NK-92 treated with Interleukin-12 subunit alpha and Interleukin-12 subunit beta, amount 100 ng/mL, for 24 hours (cell line): ENCODE measurements around the gene COMT.

Experiments
- DNase-seq: peaks from one replicate; lab custom pipeline; 2025; lab: John Stamatoyannopoulos, UW

Gene COMT

DNA sequence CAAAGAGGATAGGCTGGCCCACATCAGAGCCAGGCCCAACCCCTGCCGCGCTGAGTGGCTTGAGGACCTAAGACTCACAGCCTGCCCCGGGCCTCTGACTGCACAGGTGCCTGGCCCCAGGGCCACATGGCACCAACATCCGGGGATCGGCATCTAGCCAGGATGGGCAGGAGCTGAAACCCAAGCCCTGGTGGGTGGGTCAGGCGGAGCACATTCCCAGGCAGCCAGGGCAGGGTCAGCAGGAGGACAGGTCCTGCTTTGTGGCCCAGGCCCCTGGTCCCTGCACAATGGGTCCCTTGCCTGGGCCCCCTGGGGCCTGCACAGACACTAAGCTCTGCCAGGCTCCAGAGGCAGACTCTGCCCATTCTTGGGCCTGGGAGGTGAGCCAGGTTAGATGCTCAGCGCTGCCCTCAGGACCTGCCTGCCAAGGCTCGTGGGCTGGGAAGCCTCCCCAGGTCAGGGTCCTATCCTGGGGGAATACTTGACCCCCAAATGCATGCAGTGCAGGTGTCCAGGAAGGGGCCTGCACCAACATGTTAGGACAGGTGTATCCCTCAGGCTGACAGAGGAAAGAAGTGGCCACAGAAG is 41.5 kb downstream of the COMT start:
- no peak for DNase-seq

DNA sequence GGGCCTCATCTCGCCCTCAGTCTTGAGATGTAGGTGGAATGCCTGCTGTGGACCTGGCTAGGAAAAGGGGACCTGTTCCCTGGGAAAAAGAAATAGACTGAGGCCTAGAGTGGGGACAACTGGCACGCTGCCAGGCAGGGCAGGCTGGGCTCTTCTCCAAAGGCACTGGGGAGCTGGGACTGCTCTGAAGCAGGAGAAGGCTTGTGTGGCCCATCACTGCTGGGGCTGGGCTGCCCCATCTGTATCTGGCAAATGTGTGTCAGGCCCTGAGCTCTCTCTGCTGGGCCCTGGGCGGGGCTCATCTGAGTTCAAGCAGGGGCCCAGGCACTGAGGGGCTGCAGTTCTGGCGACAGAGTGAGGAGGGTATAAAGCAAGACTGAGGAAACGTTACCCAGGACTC is 42.2 kb downstream of the COMT start:
- DNase-seq = no peak

DNA sequence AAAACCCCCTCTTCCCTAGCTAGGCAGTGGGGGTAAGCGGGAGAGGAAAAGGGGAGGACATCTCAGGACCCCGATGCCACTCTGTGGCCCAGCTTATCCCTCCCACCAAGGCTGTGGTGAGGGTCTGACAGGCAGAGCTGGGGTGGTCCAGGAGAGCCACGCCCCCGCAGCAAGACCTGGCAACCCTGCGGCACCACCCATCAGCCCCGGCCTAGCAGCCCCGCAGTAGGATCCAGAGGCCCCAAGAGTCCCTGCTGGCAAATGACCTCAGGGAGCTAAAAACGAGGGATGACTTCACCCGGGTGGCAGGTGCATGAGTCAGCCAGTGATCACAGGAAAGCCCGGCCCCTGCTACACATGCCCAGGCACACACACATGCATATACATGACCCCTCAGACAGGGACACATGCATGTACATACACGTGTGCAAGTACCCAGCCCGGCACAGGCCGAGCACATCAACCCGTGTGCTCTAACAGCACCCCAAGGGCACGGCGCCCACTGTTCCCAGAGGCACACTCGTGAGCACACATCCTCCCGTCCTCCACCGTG is 42.7 kb downstream of the COMT start:
- no peak for DNase-seq

DNA sequence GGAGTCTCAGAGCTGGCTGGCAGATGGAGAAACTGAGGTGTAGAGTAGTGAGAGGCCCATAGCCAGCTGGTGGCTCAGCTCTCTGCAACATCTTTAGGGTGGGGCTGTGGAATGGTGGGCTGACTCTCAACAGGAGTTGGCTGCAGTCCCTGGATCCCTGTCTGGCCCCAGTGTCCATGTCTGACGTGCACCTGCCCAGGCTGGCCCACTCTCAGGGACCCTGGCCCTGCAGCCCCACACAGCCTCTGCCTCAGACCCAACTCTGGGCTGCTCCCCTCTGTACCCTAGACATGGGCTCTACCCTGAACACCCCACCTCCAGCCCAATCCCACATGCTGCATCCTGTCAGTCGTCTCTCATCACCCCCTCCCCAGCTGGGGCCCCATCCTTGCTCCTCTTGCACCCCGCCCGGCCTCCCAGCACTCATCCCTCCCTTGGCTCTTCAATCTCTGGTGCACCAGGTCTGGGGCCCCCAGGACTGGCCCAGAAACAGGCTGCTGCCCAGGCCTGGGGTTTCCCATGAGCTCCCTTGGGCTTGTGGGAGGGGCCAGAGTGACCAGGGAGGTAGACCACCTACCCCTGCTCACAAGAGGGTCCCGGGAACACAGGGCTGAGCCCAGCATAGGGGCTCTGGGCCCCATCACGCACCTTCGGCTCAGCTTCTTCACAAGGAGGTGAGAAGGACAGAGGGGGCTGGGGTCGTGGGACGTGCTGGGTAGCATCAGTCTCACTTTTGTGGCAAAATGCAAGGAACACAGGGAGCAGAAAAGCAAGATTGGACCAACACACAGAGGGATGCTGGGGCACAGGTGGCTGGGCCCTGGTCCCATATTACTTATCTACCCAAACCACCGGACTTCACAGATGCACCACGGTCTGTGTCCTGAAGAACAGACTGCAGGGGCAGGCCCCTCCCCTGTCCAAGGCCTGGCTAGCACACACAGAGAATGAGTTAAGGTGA is 43.6 kb downstream of the COMT start:
- no peak for DNase-seq

DNA sequence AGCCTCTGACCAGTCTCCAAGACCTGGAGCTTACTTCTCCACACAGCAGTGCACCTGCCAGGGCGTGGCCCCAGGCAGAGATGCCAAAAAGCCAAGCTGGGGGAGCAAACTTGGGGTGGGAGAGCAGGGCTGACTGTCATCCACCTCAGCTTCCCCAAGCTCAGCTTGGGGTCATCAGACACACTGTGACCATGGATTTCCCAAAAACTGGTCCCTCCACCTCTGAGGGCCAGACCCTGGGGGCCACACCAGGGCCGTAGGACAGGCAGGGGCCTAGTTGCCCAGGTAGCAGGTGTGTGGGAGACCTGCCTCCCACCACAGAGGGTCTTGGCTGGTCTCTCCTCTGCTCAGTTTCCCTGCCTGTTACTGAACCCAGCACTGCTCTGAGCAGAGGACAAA is 44.4 kb downstream of the COMT start:
- no peak for DNase-seq

DNA sequence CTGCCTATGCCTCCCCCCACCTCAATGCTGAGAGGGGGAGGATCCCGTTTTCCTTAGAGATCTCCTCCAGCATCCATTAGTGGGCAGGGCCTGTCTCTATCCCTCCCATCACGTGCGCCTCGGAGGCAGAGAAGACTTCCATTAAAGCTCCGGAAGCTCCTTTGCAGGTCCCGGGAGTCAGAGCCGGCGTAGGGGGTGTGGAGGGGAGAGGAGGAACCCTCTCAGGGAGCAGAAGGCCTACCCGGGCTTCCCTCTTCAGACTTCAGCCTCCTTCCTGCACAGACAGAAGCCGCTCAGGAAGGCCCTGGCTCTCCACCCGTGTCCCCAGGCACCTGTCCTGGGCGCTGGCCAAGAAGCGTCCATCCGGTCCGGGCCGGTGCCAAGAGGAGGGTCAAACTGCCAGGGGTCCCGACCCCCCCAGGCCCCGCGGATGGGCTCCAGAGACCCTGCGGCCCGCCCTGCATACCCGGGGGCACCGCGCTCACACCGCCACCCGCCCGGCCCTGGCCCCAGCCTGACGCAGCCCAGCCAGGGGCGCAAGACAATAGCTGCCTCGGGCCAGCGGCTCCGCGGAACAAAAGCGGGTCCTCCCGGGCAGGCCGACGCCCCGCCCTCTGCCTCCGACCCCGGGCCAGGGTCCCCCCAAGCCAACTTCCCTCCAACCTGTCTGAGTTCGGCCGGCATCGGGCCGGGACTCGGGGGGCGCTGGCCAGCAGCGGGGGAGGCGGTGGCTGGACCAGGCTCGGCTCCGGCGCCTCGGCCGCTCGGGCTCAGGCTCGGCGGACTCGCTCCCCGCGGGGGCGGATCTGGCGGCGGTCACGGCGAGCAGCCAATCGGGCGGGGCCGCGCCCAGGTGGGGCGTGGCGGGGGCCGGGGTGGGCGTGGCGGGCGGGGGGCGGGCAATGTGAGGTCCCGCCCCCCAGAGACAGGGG is 45.1 kb downstream of the COMT start:
- DNase-seq = no peak

DNA sequence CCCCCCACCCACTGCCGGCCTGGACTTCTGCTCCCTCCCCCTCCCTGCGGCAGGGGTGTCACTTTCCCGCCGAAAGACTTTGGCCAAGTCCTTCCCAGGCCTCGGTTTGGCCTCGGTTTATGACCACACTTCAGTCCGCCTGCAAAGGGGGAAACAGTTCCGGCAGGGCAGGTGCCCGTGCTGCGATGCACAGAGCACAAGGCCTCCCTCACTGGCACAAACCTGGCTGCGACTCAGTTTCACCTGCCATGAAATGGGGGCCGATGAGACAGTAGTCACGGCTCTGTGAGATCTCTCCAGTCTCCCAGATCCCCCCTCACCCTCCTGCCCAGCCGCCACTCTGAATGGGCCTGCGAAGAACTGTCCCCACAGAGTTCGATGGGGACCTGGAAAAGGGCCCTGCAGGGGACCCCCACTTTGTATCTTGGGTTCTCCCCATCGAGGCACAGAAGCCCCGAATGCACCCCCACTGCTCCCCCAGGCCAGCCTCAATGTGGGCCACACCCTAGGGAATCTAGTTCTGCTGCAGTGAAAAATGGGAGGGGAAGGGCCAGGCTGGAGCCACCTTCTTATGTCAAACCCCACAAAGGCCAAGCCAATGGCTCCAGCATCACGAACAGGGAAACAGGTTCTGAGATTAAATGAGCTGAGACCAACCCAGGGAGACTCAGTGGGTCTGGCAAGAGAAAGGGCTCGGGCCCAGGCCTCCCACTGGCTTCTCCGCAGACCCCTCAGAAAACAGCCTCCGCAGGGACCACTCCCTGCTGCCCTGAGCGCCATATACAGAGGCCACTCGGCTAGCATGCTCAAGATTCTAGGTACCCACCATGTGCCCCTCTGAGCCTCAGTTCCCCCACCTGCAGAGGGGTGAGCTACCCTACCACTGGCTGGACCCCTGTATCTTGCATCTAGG is 46.1 kb downstream of the COMT start:
- no peak for DNase-seq

DNA sequence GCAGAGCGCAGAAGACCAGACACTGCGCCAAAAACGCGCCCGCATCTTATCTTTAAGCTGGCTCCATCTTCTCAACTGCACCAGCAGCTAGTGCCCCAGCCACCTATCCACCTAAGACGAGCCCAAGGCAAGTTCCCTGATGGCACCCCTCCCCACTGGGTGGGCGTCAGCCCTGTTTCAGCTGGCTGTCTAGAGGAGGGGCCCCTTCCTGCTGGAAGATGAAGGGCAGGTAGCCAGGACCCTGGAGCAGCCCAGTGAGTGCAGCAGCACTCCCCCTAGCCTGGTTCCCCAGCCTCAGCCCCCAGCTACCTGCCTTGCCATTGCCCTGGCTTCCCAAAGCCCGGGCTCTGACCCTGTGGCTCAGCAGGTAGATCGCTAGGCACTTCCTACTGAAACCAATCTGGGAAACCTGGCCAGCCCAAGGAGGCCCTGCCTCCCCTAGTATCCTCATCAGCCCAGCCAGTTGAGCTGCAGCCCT is 46.8 kb downstream of the COMT start:
- DNase-seq = no peak

DNA sequence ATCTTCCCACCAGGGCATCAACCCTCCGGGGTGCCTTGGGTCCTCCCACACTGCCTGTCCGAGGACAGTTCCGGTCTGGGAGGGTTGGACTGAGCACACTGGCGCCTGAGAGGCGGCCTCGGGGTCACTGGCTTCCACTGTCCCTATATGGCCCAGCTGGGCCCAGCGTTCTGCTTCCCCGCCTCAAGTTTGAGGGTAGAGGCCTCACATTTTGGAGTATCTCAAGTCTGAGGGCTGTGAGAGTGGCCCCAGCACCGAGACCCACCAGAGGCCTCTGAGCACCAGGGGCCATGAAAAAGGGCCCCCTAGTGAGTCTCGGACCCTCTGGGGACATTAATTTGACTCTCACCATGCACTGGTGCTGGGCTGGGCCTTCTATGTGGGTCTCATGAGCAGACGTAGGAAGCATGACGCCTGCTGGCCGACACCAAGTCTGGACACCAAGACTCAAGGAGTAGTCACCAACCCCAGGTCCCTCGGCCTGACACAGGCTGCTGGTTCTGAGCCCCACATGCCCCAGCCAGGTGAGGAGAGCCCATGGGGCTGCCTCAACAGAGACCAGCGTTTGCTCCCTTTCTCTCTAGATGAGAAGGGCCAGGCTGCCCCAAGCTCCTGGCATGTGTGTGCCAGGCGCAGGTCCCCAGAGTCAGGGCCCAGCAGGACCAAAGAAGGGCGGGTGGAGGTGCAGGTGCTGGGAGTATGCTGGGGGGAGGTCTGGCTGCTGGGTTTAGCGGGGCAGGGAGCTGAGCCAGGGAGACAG is 47.6 kb downstream of the COMT start:
- no peak for DNase-seq

DNA sequence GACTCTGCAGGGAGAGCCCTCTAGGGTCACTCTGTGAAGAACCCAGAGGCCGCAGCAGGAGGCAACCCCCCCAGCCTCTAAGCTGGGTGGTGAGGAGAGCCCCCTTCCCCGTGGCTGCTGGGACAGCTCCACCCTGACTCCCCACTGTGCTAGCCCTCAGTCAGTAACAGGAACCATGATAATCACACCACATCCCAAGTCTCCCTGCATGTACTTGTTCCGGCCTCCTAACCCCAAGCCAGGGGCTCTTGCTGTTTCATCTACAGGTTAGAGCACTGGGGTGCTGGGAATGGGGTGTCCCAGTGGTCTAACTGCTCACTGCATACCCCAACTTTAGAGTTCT is 48.1 kb downstream of the COMT start:
- DNase-seq = no peak

DNA sequence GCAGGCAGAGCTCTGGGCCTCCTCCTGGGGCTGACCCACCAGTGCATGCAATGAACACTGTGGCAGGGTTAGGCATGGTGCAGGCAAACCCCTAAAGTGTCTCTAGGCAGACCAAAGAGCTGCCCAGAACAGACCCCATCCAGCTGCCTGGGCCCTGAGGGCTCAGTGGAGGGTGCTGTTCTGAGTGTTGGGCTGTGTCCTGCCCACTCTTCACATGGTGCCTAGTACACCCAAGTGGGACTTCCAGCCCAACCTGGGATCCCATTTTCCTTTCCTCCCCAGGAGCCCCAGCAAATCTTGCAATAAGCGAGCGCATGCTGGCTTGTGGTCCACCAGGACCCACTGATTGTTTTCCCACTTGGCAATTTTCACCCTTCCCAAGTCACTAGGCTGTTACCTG is 48.6 kb downstream of the COMT start:
- no peak for DNase-seq

DNA sequence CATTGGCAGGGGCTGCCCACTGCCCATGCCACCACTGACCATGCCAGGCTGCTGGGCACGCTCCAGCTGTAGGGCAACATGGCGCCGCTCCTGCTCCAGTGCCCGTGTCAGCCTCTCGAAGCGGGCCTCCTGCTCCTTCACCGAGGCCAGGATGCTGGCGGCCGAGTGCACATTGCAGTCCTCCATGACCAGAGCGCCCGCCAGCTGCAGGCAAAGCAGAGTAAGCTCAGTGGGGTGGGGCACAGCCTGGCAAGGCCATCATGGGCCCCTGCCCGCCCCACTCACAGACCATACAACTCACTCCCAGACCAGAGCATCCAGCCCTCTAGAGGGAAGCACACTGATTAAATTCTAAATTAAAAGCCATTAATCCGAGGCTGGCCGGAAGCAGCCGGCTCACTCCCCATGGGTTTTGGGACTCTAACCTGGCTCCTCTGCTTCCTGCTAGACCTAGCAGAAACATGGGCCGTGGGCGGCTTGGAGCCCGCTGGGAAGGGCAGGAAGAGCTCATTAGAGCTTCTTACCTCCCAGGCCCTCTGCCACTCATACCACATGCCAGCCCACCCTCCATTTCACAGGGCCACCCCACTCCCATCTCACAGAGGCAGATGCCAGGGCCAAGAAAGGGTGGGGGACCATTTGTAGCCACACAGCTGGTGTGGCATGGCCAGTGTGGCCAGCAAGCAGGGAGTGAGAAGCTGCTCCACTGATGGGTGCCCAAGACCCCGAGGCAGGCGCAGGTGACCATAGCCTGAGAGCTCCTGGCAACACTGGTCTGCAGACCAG is 49.2 kb downstream of the COMT start:
- DNase-seq = no peak

DNA sequence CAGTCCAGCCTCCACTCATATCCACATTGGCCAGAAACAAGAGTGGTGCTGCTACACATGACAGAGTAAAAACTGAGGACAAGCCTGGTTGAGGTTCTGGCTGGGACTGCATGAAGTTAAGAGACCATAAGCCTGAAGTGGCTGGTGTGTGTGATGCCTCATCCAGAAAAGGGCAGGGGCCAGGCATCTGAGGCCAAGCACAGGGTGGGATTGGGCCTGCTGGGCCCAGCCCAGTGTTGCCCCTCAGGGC is 49.7 kb downstream of the COMT start:
- no peak for DNase-seq

DNA sequence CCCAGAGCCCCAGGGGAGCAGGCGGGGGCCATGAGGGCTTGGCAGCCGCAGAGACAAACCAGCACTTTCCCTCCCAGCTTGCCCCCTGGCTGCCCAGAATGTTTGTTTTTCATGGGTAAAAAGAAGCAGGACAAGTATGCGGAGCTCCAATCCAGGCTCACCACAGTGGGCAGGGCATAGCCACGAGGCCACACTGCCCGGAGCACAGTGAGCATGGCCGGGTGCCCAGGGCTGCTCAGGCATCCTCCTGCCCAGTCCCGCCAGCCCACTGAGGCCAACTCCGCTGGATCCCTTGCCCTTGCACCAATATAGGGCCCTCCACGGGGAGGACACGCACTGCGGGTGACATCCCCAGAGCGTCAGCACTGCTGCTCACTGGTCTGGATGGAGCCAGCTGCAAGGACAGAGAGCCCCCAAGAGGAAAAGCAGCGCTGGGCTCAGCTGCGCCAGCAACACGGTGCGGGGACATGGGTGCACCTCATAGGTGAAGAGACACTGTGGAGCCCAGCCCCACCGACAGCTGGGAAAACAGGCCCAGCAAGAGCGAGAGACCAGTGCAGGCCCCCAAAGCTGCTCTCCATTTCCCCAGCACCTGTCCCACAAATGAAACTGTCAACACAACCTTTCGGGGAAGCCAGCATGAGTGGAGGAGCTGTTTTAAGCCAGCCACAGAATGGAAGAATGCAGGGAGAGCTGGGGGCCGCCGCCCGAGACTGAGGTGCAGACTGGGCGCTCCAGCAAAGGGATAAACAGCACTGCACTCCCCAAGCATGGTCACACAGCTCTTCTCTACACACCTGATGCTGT is 50.3 kb downstream of the COMT start:
- no peak for DNase-seq

DNA sequence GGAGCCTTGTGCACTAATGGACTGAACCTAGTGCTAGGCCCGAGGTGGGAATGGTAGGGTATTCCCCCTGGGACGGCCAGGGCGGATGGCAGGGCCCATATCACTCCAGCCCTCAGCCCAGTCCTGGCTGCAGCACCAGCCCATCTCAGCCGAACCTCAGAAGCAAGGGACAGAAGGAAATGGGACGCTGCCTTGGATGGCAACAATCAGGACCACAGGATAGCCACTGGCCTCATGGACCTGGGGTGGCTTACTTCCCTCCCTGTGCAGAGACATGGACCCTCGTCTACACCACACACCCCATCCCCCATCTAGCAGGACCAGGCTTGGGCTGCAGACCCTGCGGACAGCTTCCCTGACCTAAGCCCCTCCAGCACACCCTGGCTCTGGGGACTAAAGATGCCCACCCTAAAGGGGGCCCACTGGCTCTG is 50.9 kb downstream of the COMT start:
- DNase-seq = no peak

DNA sequence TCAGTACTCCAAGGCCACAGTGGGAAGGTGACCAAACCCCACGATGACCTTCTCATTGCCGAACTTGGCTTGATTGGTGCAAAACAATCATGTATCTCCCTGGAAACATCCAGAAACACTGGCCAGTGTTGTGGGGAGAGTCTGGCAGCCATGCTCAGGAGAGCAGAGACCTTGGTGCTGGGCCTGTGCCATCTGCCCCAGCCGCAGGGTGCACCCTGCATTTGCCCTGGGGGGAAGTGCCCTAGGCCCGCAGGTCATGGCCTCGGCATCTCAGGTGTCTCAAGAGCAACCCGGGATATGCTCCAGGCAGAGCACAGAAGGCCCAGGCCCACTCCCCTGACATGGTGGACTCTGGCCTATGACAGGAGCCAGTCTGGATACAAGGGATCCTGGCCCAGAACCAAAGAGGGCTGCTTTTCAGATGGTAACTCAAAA is 51.4 kb downstream of the COMT start:
- DNase-seq = no peak

DNA sequence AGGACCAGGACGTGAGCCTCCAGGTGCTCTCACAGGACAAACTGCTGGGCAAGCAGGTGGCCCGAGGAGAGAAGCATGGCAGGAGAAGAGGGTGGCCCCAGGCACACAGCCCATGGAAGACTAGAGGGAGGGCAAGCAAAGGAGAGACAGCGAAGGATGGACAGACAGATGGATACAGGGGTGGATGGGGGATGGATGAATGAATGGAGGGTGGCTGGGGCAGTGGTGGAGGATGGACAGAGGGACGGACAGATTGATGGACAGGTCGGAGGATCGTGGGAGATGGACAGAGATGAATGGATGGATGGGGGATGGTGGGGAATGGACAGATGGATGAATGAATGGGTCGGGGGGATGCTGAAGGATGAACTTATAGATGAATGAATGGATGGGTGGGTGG is 52.4 kb downstream of the COMT start:
- DNase-seq = no peak

DNA sequence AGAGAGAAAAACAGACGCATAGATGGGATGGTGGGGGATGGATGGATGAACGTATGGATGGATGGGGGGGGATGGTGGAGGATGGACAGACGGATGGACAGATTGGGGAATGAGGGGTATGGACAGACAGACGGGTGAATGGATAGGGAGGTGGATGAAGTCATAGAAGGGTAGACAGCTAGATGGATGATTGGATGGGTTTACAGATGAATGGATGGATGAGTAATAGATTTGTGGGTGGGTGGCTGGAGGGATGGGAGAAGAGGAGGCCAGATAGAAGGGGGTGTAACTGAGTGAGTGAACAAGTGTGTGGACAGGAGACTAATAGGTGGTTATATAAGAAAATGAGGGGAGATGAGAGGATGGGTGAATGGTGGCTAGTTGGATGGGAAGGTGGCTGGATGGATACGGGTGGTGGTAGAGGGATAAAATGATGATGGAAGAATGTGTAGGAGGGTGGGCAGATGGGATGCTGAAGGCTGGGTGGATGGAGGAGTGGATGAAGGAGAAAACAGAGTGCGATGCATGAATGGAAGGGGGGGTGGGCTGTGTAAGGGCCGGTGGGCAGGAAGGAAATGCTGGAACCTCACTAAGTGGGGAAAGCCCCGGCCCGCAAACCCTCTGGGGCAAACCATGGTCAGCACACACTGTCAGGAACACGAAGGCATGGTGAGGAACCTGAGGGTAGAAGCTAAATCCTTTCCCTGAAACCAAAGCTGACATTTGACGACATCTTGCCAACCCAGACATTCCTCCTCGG is 53.5 kb downstream of the COMT start:
- DNase-seq = no peak
